ENCODE results near the gene PIAS1.

- no peak for TF ChIP-seq CTCF (conservative IDR thresholded peaks at IDR 0.05; ENCODE audit: low read length)
- TF ChIP-seq EZH2phosphoT487 (IDR thresholded peaks at IDR 0.05; ENCODE audit: borderline replicate concordance, low read depth, low read length), result no peak
Measured at GRCh38 chr15:68051907-68052306, 2.2 kb upstream of the PIAS1 start.
